RWPE1 (cell line): ENCODE measurements around the gene GREB1.
A peak's percentile ranks its signal among the peaks of the same experiment; 100 is the strongest.

ENCODE experiments used
- CTCF ChIA-PET: fragments of 350-600 bp; sonication (Branson Sonifier 250); formaldehyde crosslinking; extraction: SDS; loops from one replicate; lab custom pipeline; 2021; lab: Yijun Ruan, JAX
- POLR2A ChIA-PET: fragments of 400-600 bp; formaldehyde crosslinking; extraction: SDS; loops from one replicate; lab custom pipeline; 2020; ENCODE audit warnings: antibody characterized with exemption; ENCODE audit not compliant: low non-redundant PET; lab: Yijun Ruan, JAX
- DNase-seq: peaks from one replicate; pipeline ENCODE4 v3.0.0; 2012; ENCODE audit warnings: low spot score
- H3K27ac ChIP-seq: fragments of 450-650 bp; 2 replicates; pipeline ENCODE4 v1.5.1; 2017
- TF ChIP-seq, protein P1 (sequence below): fragments of 450-650 bp; conservative IDR thresholded peaks from 2 replicates; pipeline ENCODE4 v1.5.1; 2017; ENCODE audit warnings: low read depth, mild to moderate bottlenecking

GREB1 gene

GRCh38 chr2:11525762-11526161 lies 8.1 kb upstream of the GREB1 start:
- POLR2A ChIA-PET = no interaction called here
- TF ChIP-seq, protein P1, sequence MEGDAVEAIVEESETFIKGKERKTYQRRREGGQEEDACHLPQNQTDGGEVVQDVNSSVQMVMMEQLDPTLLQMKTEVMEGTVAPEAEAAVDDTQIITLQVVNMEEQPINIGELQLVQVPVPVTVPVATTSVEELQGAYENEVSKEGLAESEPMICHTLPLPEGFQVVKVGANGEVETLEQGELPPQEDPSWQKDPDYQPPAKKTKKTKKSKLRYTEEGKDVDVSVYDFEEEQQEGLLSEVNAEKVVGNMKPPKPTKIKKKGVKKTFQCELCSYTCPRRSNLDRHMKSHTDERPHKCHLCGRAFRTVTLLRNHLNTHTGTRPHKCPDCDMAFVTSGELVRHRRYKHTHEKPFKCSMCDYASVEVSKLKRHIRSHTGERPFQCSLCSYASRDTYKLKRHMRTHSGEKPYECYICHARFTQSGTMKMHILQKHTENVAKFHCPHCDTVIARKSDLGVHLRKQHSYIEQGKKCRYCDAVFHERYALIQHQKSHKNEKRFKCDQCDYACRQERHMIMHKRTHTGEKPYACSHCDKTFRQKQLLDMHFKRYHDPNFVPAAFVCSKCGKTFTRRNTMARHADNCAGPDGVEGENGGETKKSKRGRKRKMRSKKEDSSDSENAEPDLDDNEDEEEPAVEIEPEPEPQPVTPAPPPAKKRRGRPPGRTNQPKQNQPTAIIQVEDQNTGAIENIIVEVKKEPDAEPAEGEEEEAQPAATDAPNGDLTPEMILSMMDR = no peak

GRCh38 chr2:11527001-11527400 lies 6.8 kb upstream of the GREB1 start:
- TF ChIP-seq, protein P1 = no peak
- no peak overlapping the region for H3K27ac ChIP-seq
- POLR2A ChIA-PET = no interaction called here
- DNase-seq = no peak
- CTCF ChIA-PET = no interaction called here

More at GRCh38 chr2:11525762-11526161, 8.1 kb upstream of the GREB1 start:
- no peak for DNase-seq
- H3K27ac ChIP-seq = no peak overlapping the region
- CTCF ChIA-PET = interaction anchor here (0.6 kb wide), 1 partner anchor 20 kb away, joined by 6 read pairs; no protein-coding TSS in a partner anchor

GRCh38 chr2:11528228-11528627 lies 5.6 kb upstream of the GREB1 start:
- ChIA-PET CTCF (no interaction called here), POLR2A (no interaction called here)
- DNase-seq = no peak
- H3K27ac ChIP-seq = no peak overlapping the region
- TF ChIP-seq, protein P1 = no peak

- ChIA-PET CTCF (no interaction called here), POLR2A (no interaction called here)
- H3K27ac ChIP-seq = no peak overlapping the region
- DNase-seq = no peak
- TF ChIP-seq, protein P1 = no peak
Observed at GRCh38 chr2:11530864-11531465, 2.9 kb upstream of the GREB1 start.

GRCh38 chr2:11532416-11533055 lies 1.3 kb upstream of the GREB1 start:
- ChIA-PET POLR2A (no interaction called here), CTCF (interaction anchor here (1.7 to 1.8 kb wide), 2 partner anchors 33 to 52 kb away, joined by 5 read pairs; no protein-coding TSS in a partner anchor)

DNA sequence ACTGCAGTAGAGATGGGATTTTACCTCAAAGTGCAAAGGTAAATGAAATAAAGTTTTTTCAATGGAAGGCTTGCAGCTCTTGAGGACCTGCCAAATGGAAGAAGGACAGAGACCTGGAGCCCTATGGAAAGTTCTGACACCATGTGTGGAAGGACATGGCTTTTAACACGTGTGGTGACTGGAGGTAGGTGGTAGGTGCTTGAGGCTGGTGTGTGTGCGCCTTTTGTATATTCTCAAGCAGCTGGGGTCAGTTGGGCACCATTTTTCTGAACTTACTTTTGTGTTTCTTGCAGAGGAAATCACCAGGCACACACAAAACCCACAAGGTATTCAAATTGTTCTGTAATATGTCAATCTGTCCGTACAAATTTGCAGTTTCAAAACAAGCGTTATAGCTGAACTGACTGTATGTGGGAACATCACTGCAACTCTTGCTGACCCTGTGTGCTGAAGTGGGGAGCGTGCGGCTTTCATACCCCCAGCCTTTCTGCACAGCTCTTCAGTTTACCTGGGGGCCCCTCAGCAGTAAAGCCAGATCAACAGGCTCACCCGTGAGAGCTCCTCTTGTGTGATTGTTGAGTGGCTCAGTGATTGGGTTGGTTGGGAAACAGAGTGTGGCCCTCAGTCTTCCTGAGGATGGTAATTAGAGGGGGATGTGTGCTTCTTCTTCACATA lies 363 bp downstream of the GREB1 start:
- CTCF ChIA-PET = interaction anchor here (0.6 to 1.8 kb wide), 4 partner anchors 14 to 57 kb away, joined by 3 to 5 read pairs (median 4); no protein-coding TSS in a partner anchor
- POLR2A ChIA-PET = no interaction called here

More at GRCh38 chr2:11532416-11533055, 1.3 kb upstream of the GREB1 start:
- DNase-seq = peak; percentile 76
- TF ChIP-seq, protein P1 = no peak
- H3K27ac ChIP-seq = no peak overlapping the region

More for the DNA sequence above, 363 bp downstream of the GREB1 start:
- H3K27ac ChIP-seq = no peak overlapping the region
- DNase-seq = no peak
- TF ChIP-seq, protein P1 = no peak
